Measurements from ENCODE around the gene GFI1.

GFI1 gene

DNA sequence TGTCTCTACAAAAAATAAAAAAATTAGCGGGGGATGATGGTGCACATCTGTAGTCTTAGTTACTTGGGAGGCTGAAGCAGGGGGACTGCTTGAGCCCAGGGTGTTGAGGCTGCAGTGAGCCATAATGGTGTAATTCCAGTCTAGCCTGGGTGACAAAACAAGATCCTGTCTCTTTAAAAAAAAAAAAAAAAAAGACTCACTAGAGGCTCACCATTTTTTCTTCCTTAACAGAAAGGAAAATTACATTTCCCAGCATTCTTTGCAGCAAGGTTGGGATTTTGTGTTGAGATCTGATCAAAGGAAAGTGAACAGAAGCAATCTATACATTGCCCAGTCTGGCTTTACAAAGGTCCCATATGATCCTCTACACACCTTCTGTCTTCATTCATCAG, 21.5 kb downstream of the GFI1 start:
- Histone ChIP-seq H3K36me3 (ENCODE audit: insufficient read depth, low read length) (no peaks in the 10 kb centered on the region), H3K9me3 (ENCODE audit: low read depth, low read length) (no peaks in the 10 kb centered on the region), H3K27ac (no peak overlapping the region), H3K9ac (ENCODE audit: insufficient read length) (no peak overlapping the region), H3K4me3 (no peak overlapping the region)
- TF ChIP-seq FOXP2 (optimal IDR thresholded peaks at IDR 0.05; ENCODE audit: control extremely low read depth, extremely low read length, insufficient read depth) (no peak), EZH2 (IDR thresholded peaks at IDR 0.05) (no peak), POLR2AphosphoS5 (IDR thresholded peaks at IDR 0.05; ENCODE audit: borderline replicate concordance, low read depth, low read length) (no peak)
- no peak for DNase-seq (ENCODE audit: low read depth, low spot score)

DNA sequence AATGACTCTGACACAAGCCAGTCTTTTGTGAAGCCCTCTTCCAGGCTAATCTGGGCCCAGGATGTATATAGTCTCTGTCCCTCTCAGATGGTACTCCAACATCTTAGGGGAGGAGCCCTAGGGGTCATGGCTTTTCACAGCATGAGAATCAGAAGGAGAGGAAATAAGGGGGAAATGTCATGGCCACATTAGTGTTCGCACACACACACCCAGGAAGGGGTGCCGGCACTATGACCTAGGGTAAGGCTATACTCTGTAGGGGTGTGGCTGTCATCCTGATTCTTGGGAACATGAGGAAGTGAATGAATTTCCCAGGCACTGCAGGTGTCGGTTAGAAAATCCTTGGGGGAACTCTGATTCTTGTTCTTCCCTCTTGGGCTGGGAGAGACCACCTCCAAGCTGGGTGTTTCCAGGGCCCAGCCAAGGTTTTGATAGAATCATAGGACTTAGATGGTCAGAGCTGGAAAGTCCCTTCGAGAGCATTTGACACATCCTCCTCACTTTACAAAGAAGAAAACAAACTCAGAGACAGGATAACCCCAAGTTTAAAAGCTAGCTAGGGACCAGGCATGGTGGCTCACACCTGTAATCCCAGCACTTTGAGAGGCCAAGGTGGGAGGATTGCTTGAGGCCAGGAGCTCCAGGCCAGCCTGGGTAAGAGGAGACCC, 22.0 kb downstream of the GFI1 start:
- Histone ChIP-seq H3K9me3 (ENCODE audit: low read depth, low read length) (no peaks in the 10 kb centered on the region), H3K4me3 (no peak overlapping the region), H3K36me3 (ENCODE audit: insufficient read depth, low read length) (no peaks in the 10 kb centered on the region), H3K27ac (no peak overlapping the region), H3K9ac (ENCODE audit: insufficient read length) (no peak overlapping the region)
- DNase-seq (ENCODE audit: low read depth, low spot score), result no peak
- TF ChIP-seq EZH2 (IDR thresholded peaks at IDR 0.05) (no peak), FOXP2 (optimal IDR thresholded peaks at IDR 0.05; ENCODE audit: control extremely low read depth, extremely low read length, insufficient read depth) (no peak), POLR2AphosphoS5 (IDR thresholded peaks at IDR 0.05; ENCODE audit: borderline replicate concordance, low read depth, low read length) (no peak)

GRCh38 chr1:92461364-92462097, 25.2 kb downstream of the GFI1 start:
- no peaks in the 10 kb centered on the region for H3K36me3 ChIP-seq (ENCODE audit: insufficient read depth, low read length)
- no peak overlapping the region for H3K9ac ChIP-seq (ENCODE audit: insufficient read length)
- no peak for TF ChIP-seq POLR2AphosphoS5 (IDR thresholded peaks at IDR 0.05; ENCODE audit: borderline replicate concordance, low read depth, low read length)
- no peak for TF ChIP-seq EZH2 (IDR thresholded peaks at IDR 0.05)
- no peak for TF ChIP-seq FOXP2 (optimal IDR thresholded peaks at IDR 0.05; ENCODE audit: control extremely low read depth, extremely low read length, insufficient read depth)
- no peak overlapping the region for H3K4me3 ChIP-seq
- no peak overlapping the region for H3K27ac ChIP-seq
- DNase-seq (ENCODE audit: low read depth, low spot score), result no peak
- no peaks in the 10 kb centered on the region for H3K9me3 ChIP-seq (ENCODE audit: low read depth, low read length)

- DNase-seq (ENCODE audit: low read depth, low spot score), result no peak
- no peak overlapping the region for H3K4me3 ChIP-seq
Measured at GRCh38 chr1:92459871-92460320, 26.8 kb downstream of the GFI1 start.

GRCh38 chr1:92458146-92458545, 28.6 kb downstream of the GFI1 start:
- no peaks in the 10 kb centered on the region for H3K9me3 ChIP-seq (ENCODE audit: low read depth, low read length)
- H3K36me3 ChIP-seq (ENCODE audit: insufficient read depth, low read length), result no peaks in the 10 kb centered on the region
- TF ChIP-seq POLR2AphosphoS5 (IDR thresholded peaks at IDR 0.05; ENCODE audit: borderline replicate concordance, low read depth, low read length) (no peak), FOXP2 (optimal IDR thresholded peaks at IDR 0.05; ENCODE audit: control extremely low read depth, extremely low read length, insufficient read depth) (no peak), EZH2 (IDR thresholded peaks at IDR 0.05) (no peak)
- no peak overlapping the region for H3K9ac ChIP-seq (ENCODE audit: insufficient read length)
- H3K27ac ChIP-seq, result no peak overlapping the region
- no peak for DNase-seq (ENCODE audit: low read depth, low spot score)
- no peak overlapping the region for H3K4me3 ChIP-seq

More at GRCh38 chr1:92459871-92460320, 26.8 kb downstream of the GFI1 start:
- no peak overlapping the region for H3K27ac ChIP-seq
- no peak overlapping the region for H3K9ac ChIP-seq (ENCODE audit: insufficient read length)
- no peaks in the 10 kb centered on the region for H3K36me3 ChIP-seq (ENCODE audit: insufficient read depth, low read length)
- H3K9me3 ChIP-seq (ENCODE audit: low read depth, low read length), result no peaks in the 10 kb centered on the region
- TF ChIP-seq FOXP2 (optimal IDR thresholded peaks at IDR 0.05; ENCODE audit: control extremely low read depth, extremely low read length, insufficient read depth) (no peak), POLR2AphosphoS5 (IDR thresholded peaks at IDR 0.05; ENCODE audit: borderline replicate concordance, low read depth, low read length) (no peak), EZH2 (IDR thresholded peaks at IDR 0.05) (no peak)

DNA sequence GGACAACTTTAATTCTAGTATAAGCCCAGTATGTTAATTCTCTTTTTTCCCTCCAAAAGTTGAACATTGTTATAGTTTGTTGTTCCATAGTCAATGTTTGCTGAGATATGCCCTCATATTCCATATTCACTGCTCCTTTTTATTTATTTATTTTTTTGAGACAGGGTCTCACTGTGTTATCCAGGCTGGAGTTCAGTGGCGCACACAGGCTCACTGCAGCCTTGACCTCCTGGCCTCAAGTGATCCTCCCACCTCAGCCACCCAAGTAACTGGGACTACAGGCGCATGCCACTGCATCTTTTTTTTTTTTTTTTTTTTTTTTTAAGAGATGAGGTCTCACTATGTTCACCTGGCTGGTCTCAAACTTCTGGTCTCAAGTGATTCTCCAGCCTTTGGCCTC, 38.7 kb downstream of the GFI1 start:
- no peaks in the 10 kb centered on the region for H3K9me3 ChIP-seq (ENCODE audit: low read depth, low read length)
- TF ChIP-seq FOXP2 (optimal IDR thresholded peaks at IDR 0.05; ENCODE audit: control extremely low read depth, extremely low read length, insufficient read depth) (no peak), EZH2 (IDR thresholded peaks at IDR 0.05) (no peak), POLR2AphosphoS5 (IDR thresholded peaks at IDR 0.05; ENCODE audit: borderline replicate concordance, low read depth, low read length) (no peak)
- no peak overlapping the region for H3K4me3 ChIP-seq
- H3K27ac ChIP-seq, result no peak overlapping the region
- DNase-seq (ENCODE audit: low read depth, low spot score), result no peak
- H3K9ac ChIP-seq (ENCODE audit: insufficient read length), result no peak overlapping the region
- H3K36me3 ChIP-seq (ENCODE audit: insufficient read depth, low read length), result no peaks in the 10 kb centered on the region

GRCh38 chr1:92447033-92447681, 39.6 kb downstream of the GFI1 start:
- no peaks in the 10 kb centered on the region for H3K9me3 ChIP-seq (ENCODE audit: low read depth, low read length)
- no peak overlapping the region for H3K27ac ChIP-seq
- no peak for DNase-seq (ENCODE audit: low read depth, low spot score)
- TF ChIP-seq EZH2 (IDR thresholded peaks at IDR 0.05) (no peak), FOXP2 (optimal IDR thresholded peaks at IDR 0.05; ENCODE audit: control extremely low read depth, extremely low read length, insufficient read depth) (no peak), POLR2AphosphoS5 (IDR thresholded peaks at IDR 0.05; ENCODE audit: borderline replicate concordance, low read depth, low read length) (no peak)
- no peak overlapping the region for H3K4me3 ChIP-seq
- H3K36me3 ChIP-seq (ENCODE audit: insufficient read depth, low read length), result no peaks in the 10 kb centered on the region
- no peak overlapping the region for H3K9ac ChIP-seq (ENCODE audit: insufficient read length)

- no peak for DNase-seq (ENCODE audit: low read depth, low spot score)
- Histone ChIP-seq H3K4me3 (no peak overlapping the region), H3K36me3 (ENCODE audit: insufficient read depth, low read length) (no peaks in the 10 kb centered on the region), H3K9me3 (ENCODE audit: low read depth, low read length) (no peaks in the 10 kb centered on the region), H3K27ac (no peak overlapping the region), H3K9ac (ENCODE audit: insufficient read length) (no peak overlapping the region)
- no peak for TF ChIP-seq POLR2AphosphoS5 (IDR thresholded peaks at IDR 0.05; ENCODE audit: borderline replicate concordance, low read depth, low read length)
- no peak for TF ChIP-seq EZH2 (IDR thresholded peaks at IDR 0.05)
- TF ChIP-seq FOXP2 (optimal IDR thresholded peaks at IDR 0.05; ENCODE audit: control extremely low read depth, extremely low read length, insufficient read depth), result no peak
Measured at GRCh38 chr1:92446546-92446945, 40.2 kb downstream of the GFI1 start.
